Heart left ventricle (tissue), 16 donors: Measurements from ENCODE around the gene SH2D5. TPM values are rescaled to one million over a fixed set of nuclear protein-coding genes. Genes with fewer than 3 reads are reported as not detected.

ENCODE experiments used
- ATAC-seq, 4 donors: fragments of 200-7000 bp; cut with Tn5 transposase; one replicate each; pipeline ENCODE4 v1.9.1; 2020 to 2022; ENCODE audit warnings: moderate library complexity in 4 of 4, mild to moderate bottlenecking in 3 of 4, moderate number of reproducible peaks in 1 of 4
- DNase-seq, 5 donors: peaks; one replicate each; pipeline ENCODE4 v3.0.0-alpha.2; 2020
- H3K27ac ChIP-seq, 12 donors: fragments of 200-600 bp; sonication (generic) in 4 of 12; one replicate each; pipeline versions ENCODE4 v1.5.0 to v1.8.0; 2016 to 2022; ENCODE audit warnings: mild to moderate bottlenecking in 2 of 12
- H3K27me3 ChIP-seq, 9 donors: fragments of 200-600 bp; sonication (generic) in 2 of 9; one replicate each; pipeline versions ENCODE4 v1.5.1 to v1.8.0; 2016 to 2022; ENCODE audit warnings: mild to moderate bottlenecking in 3 of 9
- H3K36me3 ChIP-seq, 9 donors: fragments of 200-600 bp; sonication (generic) in 2 of 9; one replicate each; pipeline versions ENCODE4 v1.5.0 to v1.8.0; 2018 to 2022; ENCODE audit warnings: mild to moderate bottlenecking in 2 of 9
- H3K4me1 ChIP-seq, 12 donors: fragments of 200-600 bp; sonication (generic) in 4 of 12; one replicate each; pipeline versions ENCODE4 v1.5.0 to v1.8.0; 2016 to 2022; ENCODE audit warnings: mild to moderate bottlenecking in 3 of 12
- H3K4me3 ChIP-seq, 12 donors: fragments of 200-600 bp; sonication (generic) in 4 of 12; one replicate each; pipeline versions ENCODE4 v1.5.0 to v1.8.0; 2017 to 2022; ENCODE audit warnings: mild to moderate bottlenecking in 9 of 12, moderate library complexity in 4 of 12
- H3K9me3 ChIP-seq, 12 donors: fragments of 200-600 bp; sonication (generic) in 4 of 12; one replicate each; pipeline versions ENCODE4 v1.5.0 to v1.8.0; 2016 to 2022; ENCODE audit warnings: mild to moderate bottlenecking in 1 of 12
- CTCF ChIP-seq, 12 donors: fragments of 200-600 bp; sonication (generic) in 4 of 12; IDR thresholded peaks; one replicate each; pipeline versions ENCODE4 v1.5.0 to v1.8.0; 2018 to 2022; ENCODE audit warnings: antibody characterized with exemption in 12 of 12, mild to moderate bottlenecking in 5 of 12
- POLR2A ChIP-seq, 2 donors: fragments of 450-650 bp; IDR thresholded peaks; one replicate each; pipeline ENCODE4 v1.6.1; 2017; ENCODE audit warnings: antibody characterized with exemption in 2 of 2, mild to moderate bottlenecking in 2 of 2, moderate library complexity in 2 of 2
- WGBS, 4 donors: extraction: QIAGEN DNeasy Blood & Tissue Kit in 2 of 4; methylation state at CpG; one replicate each; pipeline versions ENCODE4 v1.1.5 to v1.1.7; 2013 to 2018; 5-methylcytosine and 5-hydroxymethylcytosine counted together
- intact Hi-C, 10 donors: fragments of 100-400 bp; cut with DNase I; formaldehyde crosslinking; loops; one replicate each; pipeline versions ENCODE4 v1.11.1 to v1.14.2; 2022
- polyA plus RNA-seq, 2 donors: library from polyadenylated mRNA; stranded (reverse); fragments of 200-250 nt; gene quantifications; one replicate each; pipeline ENCODE4 v1.2.3, GENCODE V29; 2013
- total RNA-seq, 9 donors: library from RNA; depleted of rRNA in 2 of 9; stranded (reverse); fragments of >200 nt in 2 of 9; fragmentation: NEBNext Ultra II Directional in 3 of 9; extraction: Animal tissue kit (Norgen Biotek cat#: 25700) in 3 of 9; gene quantifications; one replicate each; pipeline versions ENCODE4 v1.1.0 to v1.2.4, GENCODE V29; 2016 to 2023
- donor health status: ischemic (EF 13 %, LVEDD 7.1; RV severe dilation, severe dysfunction).
- donor health status: healthy with polysubstance abuse.
- donor health status: DM: no; HTN: yes; CAD: no.
- donor health status: DM: no; HTN: no; CAD: no.
- donor health status: ischemic (EF 25% LVEDD 6.9; RV normal size, moderate dysfunction).
- donor health status: ischemic (EF 25% LVEDD 5.7; RV mildly dilated, moderate dysfunction).
- donor health status: healthy.
- donor health status: DM: yes; HTN: yes; CAD: no.
- donor health status: ischemic (EF 35%, LVEDD 5.7; RV mildly dilated, moderate dysfunction).
- donor health status: nonischemic (EF 11% LVEDD 7.7; RV severe dilation, severe dysfunction).
- donor health status: DM: yes; HTN: yes; CAD: no.
- donor health status: PGD.
- donor health status: ischemic (EF 29% LVEDD 5.4; RV normal size, mild dysfunction).
- donor health status: nonischemic (EF 23%, LVEDD 6.1; RV moderate dilation, normal function).

Gene SH2D5
- total and polyA plus RNA-seq, 11 donors: 0.30 to 12.4 (median 0.67) TPM; not detected in 8

GRCh38 chr1:20696397-20697333, 35.8 kb downstream of the SH2D5 start:
- 1 to 3% (median 2%) methylated on average over 29 to 46 of the region's 46 CpGs for WGBS, 4 donors
- H3K4me1 ChIP-seq: peaks cover 0 to 17% (median 5%) of the 10 kb centered on the region in 12 donors
- TF ChIP-seq POLR2A (IDR thresholded peaks at IDR 0.05) (no peak), CTCF (IDR thresholded peaks at IDR 0.05) (peak; percentile 81 to 98 (median 91))
- DNase-seq (peak; percentile 83 to 91 (median 88)), ATAC-seq (peak; percentile 86 to 94 (median 93))
- H3K4me3 ChIP-seq: peak overlapping the region; percentile 32 to 70 (median 62)
- no peaks in the 10 kb centered on the region for H3K36me3 ChIP-seq
- peaks cover 0 to 6% (median 0%) of the 10 kb centered on the region in 12 donors for H3K9me3 ChIP-seq
- intact Hi-C loops: loop anchor here (1.0 to 10.0 kb wide), 9 partner anchors 36 to 668 kb away; partner anchors contain the start of genes HP1BP3 (in 1 of the 10) and SH2D5 (in 1 of the 10)
- no peaks in the 10 kb centered on the region for H3K27me3 ChIP-seq
- peak overlapping the region; percentile 31 to 88 (median 77) for H3K27ac ChIP-seq

- Histone ChIP-seq H3K27me3 (no peaks in the 10 kb centered on the region), H3K4me1 (peaks cover 0 to 17% (median 5%) of the 10 kb centered on the region in 12 donors), H3K27ac (no peak overlapping the region), H3K9me3 (peaks cover 0 to 7% (median 0%) of the 10 kb centered on the region in 12 donors), H3K36me3 (no peaks in the 10 kb centered on the region), H3K4me3 (no peak overlapping the region)
- WGBS, 4 donors: 84 to 87% (median 86%) methylated on average over 10 of the region's 10 CpGs
- no peak for TF ChIP-seq CTCF (IDR thresholded peaks at IDR 0.05)
- no peak for TF ChIP-seq POLR2A (IDR thresholded peaks at IDR 0.05)
- no peak for ATAC-seq
- no peak for DNase-seq
- intact Hi-C loops: loop anchor here in 7 of 10 donors (5.0 to 10.0 kb wide), 6 partner anchors 37 to 669 kb away; partner anchors contain the start of genes HP1BP3 (in 1 of the 7) and SH2D5 (in 1 of the 7)
Observed at GRCh38 chr1:20695515-20695914, 37.0 kb downstream of the SH2D5 start.

GRCh38 chr1:20693623-20694022, 38.9 kb downstream of the SH2D5 start:
- ATAC-seq (no peak), DNase-seq (peak in 2 of 5 donors; percentile 11 to 17)
- Histone ChIP-seq H3K4me3 (no peak overlapping the region), H3K9me3 (peaks cover 0 to 7% (median 0%) of the 10 kb centered on the region in 12 donors), H3K27ac (no peak overlapping the region), H3K27me3 (no peaks in the 10 kb centered on the region), H3K4me1 (peaks cover 0 to 17% (median 5%) of the 10 kb centered on the region in 12 donors), H3K36me3 (no peaks in the 10 kb centered on the region)
- intact Hi-C loops: loop anchor here in 1 of 10 donors (10.0 kb wide), 2 partner anchors 291 to 671 kb away; no protein-coding TSS in a partner anchor
- TF ChIP-seq POLR2A (IDR thresholded peaks at IDR 0.05): no peak
- no peak for TF ChIP-seq CTCF (IDR thresholded peaks at IDR 0.05)
- 72 to 88% (median 74%) methylated on average over 2 of the region's 2 CpGs for WGBS, 4 donors

GRCh38 chr1:20691872-20692271, 40.6 kb downstream of the SH2D5 start:
- DNase-seq (peak in 2 of 5 donors; percentile 5 to 17), ATAC-seq (no peak)
- Histone ChIP-seq H3K27ac (no peak overlapping the region), H3K27me3 (no peaks in the 10 kb centered on the region), H3K4me1 (peaks cover 0 to 11% (median 2%) of the 10 kb centered on the region in 12 donors), H3K36me3 (no peaks in the 10 kb centered on the region), H3K4me3 (no peak overlapping the region), H3K9me3 (peaks cover 0 to 7% (median 0%) of the 10 kb centered on the region in 12 donors)
- intact Hi-C loops: loop anchor here in 1 of 10 donors (10.0 kb wide), 2 partner anchors 293 to 673 kb away; no protein-coding TSS in a partner anchor
- TF ChIP-seq CTCF (IDR thresholded peaks at IDR 0.05): no peak
- TF ChIP-seq POLR2A (IDR thresholded peaks at IDR 0.05): no peak
- 85 to 94% (median 88%) methylated on average over 1 of the region's 1 CpG for WGBS, 4 donors
